Right cardiac atrium (tissue), 5 donors: ENCODE measurements around the gene RERG. TPM values are rescaled to one million over a fixed set of nuclear protein-coding genes. Genes with fewer than 3 reads are reported as not detected.

Experiments used
- ATAC-seq, 2 donors: fragments of 200-7000 bp; cut with Tn5 transposase; one replicate each; pipeline versions ENCODE4 v1.8.0 to v1.9.1; 2020; ENCODE audit warnings: moderate library complexity in 2 of 2, mild to moderate bottlenecking in 1 of 2
- DNase-seq, 3 donors: peaks; one replicate each; pipeline ENCODE4 v3.0.0-alpha.2; 2020
- H3K27ac ChIP-seq: one replicate; pipeline ENCODE4 v1.5.1; 2013; ENCODE audit warnings: mild to moderate bottlenecking, low read length, control low read depth, moderate library complexity
- H3K27me3 ChIP-seq: one replicate; pipeline ENCODE4 v1.6.1; 2013; ENCODE audit not compliant: control insufficient read depth, insufficient read depth
- H3K4me1 ChIP-seq: one replicate; pipeline ENCODE4 v1.6.1; 2013; ENCODE audit warnings: low read length; ENCODE audit not compliant: control insufficient read depth, insufficient read depth
- H3K4me3 ChIP-seq: one replicate; pipeline ENCODE4 v1.5.1; 2013; ENCODE audit warnings: low read length, control low read depth
- H3K9me3 ChIP-seq: one replicate; pipeline ENCODE4 v1.6.1; 2013; ENCODE audit warnings: low read length; ENCODE audit not compliant: control insufficient read depth
- WGBS: extraction: QIAGEN DNeasy Blood & Tissue Kit; methylation state at CpG from one replicate; pipeline ENCODE4 v1.1.7; 2013; 5-methylcytosine and 5-hydroxymethylcytosine counted together
- intact Hi-C, 4 donors: fragments of 100-400 bp; cut with DNase I; formaldehyde crosslinking; loops; one replicate each; pipeline versions ENCODE4 v1.11.0 to v1.14.0; 2022 to 2023
- long read RNA-seq, 4 donors: library from polyadenylated mRNA; unstranded; transcript quantifications; one replicate each; pipeline ENCODE4 v2.0.0, GENCODE V29; 2020 to 2021
- polyA plus RNA-seq: library from polyadenylated mRNA; stranded (reverse); fragments of 200-250 nt; gene quantifications from one replicate; pipeline ENCODE4 v1.2.3, GENCODE V29; 2013
- total RNA-seq, 4 donors: library from RNA; stranded (reverse); fragmentation: NEBNext Ultra II Directional; extraction: Animal tissue kit (Norgen Biotek cat#: 25700); gene quantifications; one replicate each; pipeline ENCODE4 v1.2.1, GENCODE V29; 2021
- donor health status: healthy with polysubstance abuse.
- donor health status: DM: no; HTN: yes; CAD: no.
- donor health status: DM: no; HTN: no; CAD: no.
- donor health status: DM: no; HTN: yes; CAD: no; lungs with severe emphysema.
- donor health status: DM: yes; HTN: yes; CAD: no.

Gene RERG
- 1 to 10 TPM; 5.1 to 9.5 (median 8.4) TPM for total RNA-seq
- polyA plus RNA-seq = 9.1 TPM
- long read RNA-seq, donor 1, transcript RERG-201 (5 exons, 2,264 nt) = major isoform, 10 of 16 reads
- long read RNA-seq, donor 1, partial matches to known transcripts = 1 of 16 reads
- long read RNA-seq, donor 1, other reads (novel, unspliced or antisense) = 4 of 16 reads
- long read RNA-seq, donor 2, partial matches to known transcripts = 0 of 5 reads
- long read RNA-seq, donor 2, other reads (novel, unspliced or antisense) = 1 of 5 reads
- long read RNA-seq, donor 3, transcript RERG-201 (5 exons, 2,264 nt) = major isoform, 11 of 18 reads
- long read RNA-seq, donor 3, partial matches to known transcripts = 0 of 18 reads
- long read RNA-seq, donor 3, other reads (novel, unspliced or antisense) = 6 of 18 reads
- long read RNA-seq, donor 4, partial matches to known transcripts = 0 of 3 reads
- long read RNA-seq, donor 4, other reads (novel, unspliced or antisense) = 0 of 3 reads

GRCh38 chr12:15220915-15221885 is at the start of gene RERG:
TSS of gene RERG (minus strand) at chr12:15221417. CDS start at chr12:15217489, 3,928 bp downstream.
- intact Hi-C loops = loop anchor here in 3 of 4 donors (2.0 to 5.0 kb wide), 2 partner anchors 68 to 69 kb away; no protein-coding TSS in a partner anchor
- H3K27me3 ChIP-seq = no peaks in the 10 kb centered on the region
- H3K4me3 ChIP-seq = peak within 1 kb of the TSS; percentile 60
- no peaks in the 10 kb centered on the region for H3K9me3 ChIP-seq
- ATAC-seq (peak; percentile 99 to 100), DNase-seq (peak; percentile 84 to 95 (median 94))
- H3K27ac ChIP-seq = peak within 1 kb of the TSS; percentile 19
- no peaks in the 10 kb centered on the region for H3K4me1 ChIP-seq
- 3% methylated on average over 55 of the region's 55 CpGs for WGBS

GRCh38 chr12:15270591-15270990 is 49.4 kb upstream of the RERG start:
- no peak for DNase-seq
- no peak for ATAC-seq
- H3K4me1 ChIP-seq = no peaks in the 10 kb centered on the region
- no peaks in the 10 kb centered on the region for H3K9me3 ChIP-seq
- no peaks in the 10 kb centered on the region for H3K27me3 ChIP-seq
- WGBS = 64% methylated on average over 4 of the region's 4 CpGs
- H3K4me3 ChIP-seq = no peak overlapping the region
- H3K27ac ChIP-seq = no peak overlapping the region
- intact Hi-C loops = loop anchor here in 2 of 4 donors (10.0 kb wide), 3 partner anchors 254 to 584 kb away; no protein-coding TSS in a partner anchor

GRCh38 chr12:15268927-15269552 is 47.8 kb upstream of the RERG start:
- DNase-seq = peak in 2 of 3 donors; percentile 24 to 41
- Histone ChIP-seq H3K27ac (no peak overlapping the region), H3K4me3 (no peak overlapping the region), H3K9me3 (no peaks in the 10 kb centered on the region), H3K27me3 (no peaks in the 10 kb centered on the region), H3K4me1 (no peaks in the 10 kb centered on the region)
- intact Hi-C loops = loop anchor here in 1 of 4 donors (5.0 kb wide), 1 partner anchor 547 kb away; no protein-coding TSS in a partner anchor
- peak in 1 of 2 donors; percentile 54 for ATAC-seq
- WGBS = under 1% methylated on average over 2 of the region's 2 CpGs

- Histone ChIP-seq H3K9me3 (no peaks in the 10 kb centered on the region), H3K4me1 (no peaks in the 10 kb centered on the region), H3K4me3 (no peak overlapping the region), H3K27me3 (no peaks in the 10 kb centered on the region), H3K27ac (no peak overlapping the region)
- DNase-seq (no peak), ATAC-seq (no peak)
- 91% methylated on average over 1 of the region's 1 CpG for WGBS
- intact Hi-C loops = loop anchor here in 1 of 4 donors (5.0 kb wide), 1 partner anchor 546 kb away; no protein-coding TSS in a partner anchor
Measured at GRCh38 chr12:15268309-15268708, 47.1 kb upstream of the RERG start.

GRCh38 chr12:15265875-15266274 is 44.7 kb upstream of the RERG start:
- intact Hi-C loops = loop anchor here in 1 of 4 donors (5.0 kb wide), 1 partner anchor 544 kb away; no protein-coding TSS in a partner anchor

GRCh38 chr12:15256761-15257160 is 35.5 kb upstream of the RERG start:
- Histone ChIP-seq H3K27ac (no peak overlapping the region), H3K9me3 (no peaks in the 10 kb centered on the region), H3K4me3 (no peak overlapping the region), H3K27me3 (no peaks in the 10 kb centered on the region), H3K4me1 (no peaks in the 10 kb centered on the region)
- DNase-seq (peak in 2 of 3 donors; percentile 24 to 54), ATAC-seq (peak; percentile 63 to 86)
- intact Hi-C loops = no loop called here
- 41% methylated on average over 4 of the region's 4 CpGs for WGBS

More at GRCh38 chr12:15265875-15266274, 44.7 kb upstream of the RERG start:
- DNase-seq (no peak), ATAC-seq (no peak)
- H3K9me3 ChIP-seq = no peaks in the 10 kb centered on the region
- no peak overlapping the region for H3K4me3 ChIP-seq
- no peak overlapping the region for H3K27ac ChIP-seq
- no peaks in the 10 kb centered on the region for H3K4me1 ChIP-seq
- H3K27me3 ChIP-seq = no peaks in the 10 kb centered on the region

- no peak overlapping the region for H3K27ac ChIP-seq
- no peaks in the 10 kb centered on the region for H3K27me3 ChIP-seq
- DNase-seq (no peak), ATAC-seq (no peak)
- H3K4me3 ChIP-seq = no peak overlapping the region
- no peaks in the 10 kb centered on the region for H3K9me3 ChIP-seq
- 63% methylated on average over 1 of the region's 1 CpG for WGBS
- no peaks in the 10 kb centered on the region for H3K4me1 ChIP-seq
- intact Hi-C loops = no loop called here
Measured at GRCh38 chr12:15253990-15254389, 32.8 kb upstream of the RERG start.

- Histone ChIP-seq H3K9me3 (no peaks in the 10 kb centered on the region), H3K27me3 (no peaks in the 10 kb centered on the region), H3K27ac (no peak overlapping the region), H3K4me1 (peaks cover 3% of the 10 kb centered on the region), H3K4me3 (no peak overlapping the region)
- 92% methylated on average over 4 of the region's 4 CpGs for WGBS
- intact Hi-C loops = no loop called here
- DNase-seq (no peak), ATAC-seq (no peak)
Measured at GRCh38 chr12:15244926-15245325, 23.7 kb upstream of the RERG start.

GRCh38 chr12:15244341-15244740 is 23.1 kb upstream of the RERG start:
- Histone ChIP-seq H3K4me3 (no peak overlapping the region), H3K4me1 (peaks cover 3% of the 10 kb centered on the region), H3K27me3 (no peaks in the 10 kb centered on the region), H3K27ac (no peak overlapping the region), H3K9me3 (no peaks in the 10 kb centered on the region)
- whole genome bisulfite sequencing = 65% methylated on average over 2 of the region's 2 CpGs
- no peak for ATAC-seq
- intact Hi-C loops = no loop called here
- no peak for DNase-seq

- Histone ChIP-seq H3K27me3 (no peaks in the 10 kb centered on the region), H3K4me3 (no peak overlapping the region), H3K9me3 (no peaks in the 10 kb centered on the region), H3K27ac (no peak overlapping the region), H3K4me1 (peaks cover 3% of the 10 kb centered on the region)
- no peak for ATAC-seq
- DNase-seq = no peak
- intact Hi-C loops = no loop called here
- WGBS = 75% methylated on average over 3 of the region's 3 CpGs
Measured at GRCh38 chr12:15243102-15243501, 21.9 kb upstream of the RERG start.
